Left ventricle myocardium inferior (tissue), 1 donor: ENCODE measurements around the gene PIGV. TPM values are rescaled to one million over a fixed set of nuclear protein-coding genes. Genes with fewer than 3 reads are reported as not detected.

Source experiments
- DNase-seq: peaks from one replicate; pipeline ENCODE4 v3.0.0-alpha.2; 2020
- H3K27ac ChIP-seq: fragments of 200-600 bp; replicated peaks from 2 replicates; pipeline ENCODE4 v1.8.0; 2021
- H3K27me3 ChIP-seq: fragments of 200-600 bp; 2 replicates; pipeline ENCODE4 v1.8.0; 2021; ENCODE audit warnings: low read depth
- H3K36me3 ChIP-seq: fragments of 200-600 bp; 2 replicates; pipeline ENCODE4 v1.8.0; 2021
- H3K4me1 ChIP-seq: fragments of 200-600 bp; 2 replicates; pipeline ENCODE4 v1.8.0; 2021
- H3K4me3 ChIP-seq: fragments of 200-600 bp; 2 replicates; pipeline ENCODE4 v1.8.0; 2021; ENCODE audit warnings: mild to moderate bottlenecking, moderate library complexity
- H3K9me3 ChIP-seq: fragments of 200-600 bp; replicated peaks from 2 replicates; pipeline ENCODE4 v1.8.0; 2021
- intact Hi-C: fragments of 100-400 bp; cut with micrococcal nuclease; formaldehyde crosslinking; loops from one replicate; pipeline ENCODE4 v1.11.0; 2022
- total RNA-seq: library from RNA; stranded (reverse); fragmentation: NEBNext Ultra II Directional; extraction: Animal tissue kit (Norgen Biotek cat#: 25700); gene quantifications from one replicate; pipeline ENCODE4 v1.2.1, GENCODE V29; 2021
- TF ChIP-seq, protein P1 (sequence below): fragments of 200-600 bp; IDR thresholded peaks from 2 replicates; pipeline ENCODE4 v1.8.0; 2021; ENCODE audit warnings: antibody characterized with exemption, mild to moderate bottlenecking, borderline replicate concordance
- donor health status: DM: no; HTN: yes; CAD: no; lungs with severe emphysema.

The PIGV gene
- total RNA-seq, 1 donor from 2014 or later, result 5.6 TPM

DNA sequence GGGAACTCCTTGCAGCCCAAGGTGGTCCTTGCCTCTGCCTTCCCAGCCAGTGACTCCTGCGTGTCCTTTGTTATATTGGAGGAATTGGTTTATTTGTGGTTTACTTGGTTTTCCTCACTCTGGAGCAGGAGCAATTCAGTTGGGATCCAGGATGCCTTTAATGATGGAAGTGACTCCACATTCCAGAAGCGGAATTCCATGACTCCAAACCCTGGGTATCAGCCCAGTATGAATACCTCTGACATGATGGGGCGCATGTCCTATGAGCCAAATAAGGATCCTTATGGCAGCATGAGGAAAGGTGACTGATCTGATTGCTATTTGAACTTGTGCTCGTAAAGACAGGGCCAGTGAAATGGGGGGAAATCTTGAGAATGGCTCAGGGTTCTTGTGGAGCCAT lies 15.1 kb upstream of the PIGV start:
- TF ChIP-seq, protein P1, sequence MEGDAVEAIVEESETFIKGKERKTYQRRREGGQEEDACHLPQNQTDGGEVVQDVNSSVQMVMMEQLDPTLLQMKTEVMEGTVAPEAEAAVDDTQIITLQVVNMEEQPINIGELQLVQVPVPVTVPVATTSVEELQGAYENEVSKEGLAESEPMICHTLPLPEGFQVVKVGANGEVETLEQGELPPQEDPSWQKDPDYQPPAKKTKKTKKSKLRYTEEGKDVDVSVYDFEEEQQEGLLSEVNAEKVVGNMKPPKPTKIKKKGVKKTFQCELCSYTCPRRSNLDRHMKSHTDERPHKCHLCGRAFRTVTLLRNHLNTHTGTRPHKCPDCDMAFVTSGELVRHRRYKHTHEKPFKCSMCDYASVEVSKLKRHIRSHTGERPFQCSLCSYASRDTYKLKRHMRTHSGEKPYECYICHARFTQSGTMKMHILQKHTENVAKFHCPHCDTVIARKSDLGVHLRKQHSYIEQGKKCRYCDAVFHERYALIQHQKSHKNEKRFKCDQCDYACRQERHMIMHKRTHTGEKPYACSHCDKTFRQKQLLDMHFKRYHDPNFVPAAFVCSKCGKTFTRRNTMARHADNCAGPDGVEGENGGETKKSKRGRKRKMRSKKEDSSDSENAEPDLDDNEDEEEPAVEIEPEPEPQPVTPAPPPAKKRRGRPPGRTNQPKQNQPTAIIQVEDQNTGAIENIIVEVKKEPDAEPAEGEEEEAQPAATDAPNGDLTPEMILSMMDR, result no peak
- Histone ChIP-seq H3K36me3 (peaks cover 98% of the 10 kb centered on the region), H3K27me3 (no peaks in the 10 kb centered on the region), H3K27ac (peak overlapping the region; percentile 53), H3K4me1 (peaks cover 59% of the 10 kb centered on the region), H3K4me3 (no peak overlapping the region), H3K9me3 (no peaks in the 10 kb centered on the region)
- no peak for DNase-seq
- intact Hi-C loops, result no loop called here

DNA sequence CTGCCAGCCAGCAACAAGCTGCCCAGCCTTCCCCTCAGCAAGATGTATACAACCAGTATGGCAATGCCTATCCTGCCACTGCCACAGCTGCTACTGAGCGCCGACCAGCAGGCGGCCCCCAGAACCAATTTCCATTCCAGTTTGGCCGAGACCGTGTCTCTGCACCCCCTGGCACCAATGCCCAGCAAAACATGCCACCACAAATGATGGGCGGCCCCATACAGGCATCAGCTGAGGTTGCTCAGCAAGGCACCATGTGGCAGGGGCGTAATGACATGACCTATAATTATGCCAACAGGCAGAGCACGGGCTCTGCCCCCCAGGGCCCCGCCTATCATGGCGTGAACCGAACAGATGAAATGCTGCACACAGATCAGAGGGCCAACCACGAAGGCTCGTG lies 13.3 kb upstream of the PIGV start:
- Histone ChIP-seq H3K4me1 (peaks cover 45% of the 10 kb centered on the region), H3K4me3 (no peak overlapping the region), H3K27ac (no peak overlapping the region), H3K36me3 (peaks cover 98% of the 10 kb centered on the region), H3K9me3 (no peaks in the 10 kb centered on the region), H3K27me3 (no peaks in the 10 kb centered on the region)
- TF ChIP-seq, protein P1, result no peak
- no peak for DNase-seq
- intact Hi-C loops, result no loop called here

DNA sequence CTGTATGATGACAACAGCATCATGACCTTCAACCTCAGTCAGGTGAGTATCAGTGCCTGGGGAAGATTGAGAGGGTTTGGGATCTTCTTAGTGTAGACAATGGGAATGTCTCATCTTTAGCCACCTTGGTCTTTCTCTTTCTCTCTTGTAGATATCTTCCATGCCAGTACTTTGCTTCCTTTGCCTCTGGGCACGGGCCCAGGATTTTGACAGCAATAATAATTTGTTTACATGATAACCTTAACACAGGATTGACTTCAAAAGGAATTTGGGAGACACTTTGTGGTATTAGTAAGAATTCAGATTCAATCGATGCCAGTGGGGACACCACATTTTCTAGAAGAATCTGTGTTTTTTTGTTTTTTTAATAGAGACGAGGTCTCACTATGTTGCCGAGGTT lies 12.1 kb upstream of the PIGV start:
- peaks cover 43% of the 10 kb centered on the region for H3K4me1 ChIP-seq

DNA sequence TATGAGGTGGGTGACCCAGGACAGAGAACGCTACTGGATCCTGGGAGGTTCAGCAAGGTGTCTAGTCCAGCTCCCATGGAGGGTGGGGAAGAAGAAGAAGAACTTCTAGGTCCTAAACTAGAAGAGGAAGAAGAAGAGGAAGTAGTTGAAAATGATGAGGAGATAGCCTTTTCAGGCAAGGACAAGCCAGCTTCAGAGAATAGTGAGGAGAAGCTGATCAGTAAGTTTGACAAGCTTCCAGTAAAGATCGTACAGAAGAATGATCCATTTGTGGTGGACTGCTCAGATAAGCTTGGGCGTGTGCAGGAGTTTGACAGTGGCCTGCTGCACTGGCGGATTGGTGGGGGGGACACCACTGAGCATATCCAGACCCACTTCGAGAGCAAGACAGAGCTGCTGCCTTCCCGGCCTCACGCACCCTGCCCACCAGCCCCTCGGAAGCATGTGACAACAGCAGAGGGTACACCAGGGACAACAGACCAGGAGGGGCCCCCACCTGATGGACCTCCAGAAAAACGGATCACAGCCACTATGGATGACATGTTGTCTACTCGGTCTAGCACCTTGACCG lies 8.6 kb upstream of the PIGV start:
- Histone ChIP-seq H3K9me3 (no peaks in the 10 kb centered on the region), H3K27ac (no peak overlapping the region), H3K27me3 (no peaks in the 10 kb centered on the region), H3K4me3 (no peak overlapping the region), H3K36me3 (peaks cover 74% of the 10 kb centered on the region), H3K4me1 (peaks cover 61% of the 10 kb centered on the region)
- TF ChIP-seq, protein P1, result no peak
- intact Hi-C loops, result no loop called here
- DNase-seq, result no peak

More for the DNA sequence above, 12.1 kb upstream of the PIGV start:
- H3K27ac ChIP-seq, result peak overlapping the region; percentile 15
- no peaks in the 10 kb centered on the region for H3K9me3 ChIP-seq
- intact Hi-C loops, result no loop called here
- no peak overlapping the region for H3K4me3 ChIP-seq
- DNase-seq, result no peak
- no peaks in the 10 kb centered on the region for H3K27me3 ChIP-seq
- TF ChIP-seq, protein P1, result no peak
- peaks cover 98% of the 10 kb centered on the region for H3K36me3 ChIP-seq

DNA sequence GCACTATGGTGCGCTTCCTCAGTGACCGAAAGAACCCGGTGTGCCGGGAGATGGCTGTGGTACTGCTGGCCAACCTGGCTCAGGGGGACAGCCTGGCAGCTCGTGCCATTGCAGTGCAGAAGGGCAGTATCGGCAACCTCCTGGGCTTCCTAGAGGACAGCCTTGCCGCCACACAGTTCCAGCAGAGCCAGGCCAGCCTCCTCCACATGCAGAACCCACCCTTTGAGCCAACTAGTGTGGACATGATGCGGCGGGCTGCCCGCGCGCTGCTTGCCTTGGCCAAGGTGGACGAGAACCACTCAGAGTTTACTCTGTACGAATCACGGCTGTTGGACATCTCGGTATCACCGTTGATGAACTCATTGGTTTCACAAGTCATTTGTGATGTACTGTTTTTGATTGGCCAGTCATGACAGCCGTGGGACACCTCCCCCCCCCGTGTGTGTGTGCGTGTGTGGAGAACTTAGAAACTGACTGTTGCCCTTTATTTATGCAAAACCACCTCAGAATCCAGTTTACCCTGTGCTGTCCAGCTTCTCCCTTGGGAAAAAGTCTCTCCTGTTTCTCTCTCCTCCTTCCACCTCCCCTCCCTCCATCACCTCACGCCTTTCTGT lies 7.3 kb upstream of the PIGV start:
- no peak overlapping the region for H3K4me3 ChIP-seq
- H3K4me1 ChIP-seq, result peaks cover 74% of the 10 kb centered on the region
- H3K9me3 ChIP-seq, result no peaks in the 10 kb centered on the region
- intact Hi-C loops, result no loop called here
- TF ChIP-seq, protein P1, result no peak
- DNase-seq, result no peak
- no peaks in the 10 kb centered on the region for H3K27me3 ChIP-seq
- H3K27ac ChIP-seq, result no peak overlapping the region
- H3K36me3 ChIP-seq, result peaks cover 61% of the 10 kb centered on the region
